Erythroblast (primary cell): ENCODE data around the gene SNX25.

Source experiments
- GATA1 ChIP-seq: IDR thresholded peaks from 2 replicates; pipeline ENCODE4 v1.6.1; 2011; ENCODE audit warnings: low read depth, mild to moderate bottlenecking, control low read depth, low read length, moderate library complexity
- POLR2A ChIP-seq: IDR thresholded peaks from 2 replicates; pipeline ENCODE4 v1.6.1; 2011; ENCODE audit warnings: mild to moderate bottlenecking, low read length

DNA sequence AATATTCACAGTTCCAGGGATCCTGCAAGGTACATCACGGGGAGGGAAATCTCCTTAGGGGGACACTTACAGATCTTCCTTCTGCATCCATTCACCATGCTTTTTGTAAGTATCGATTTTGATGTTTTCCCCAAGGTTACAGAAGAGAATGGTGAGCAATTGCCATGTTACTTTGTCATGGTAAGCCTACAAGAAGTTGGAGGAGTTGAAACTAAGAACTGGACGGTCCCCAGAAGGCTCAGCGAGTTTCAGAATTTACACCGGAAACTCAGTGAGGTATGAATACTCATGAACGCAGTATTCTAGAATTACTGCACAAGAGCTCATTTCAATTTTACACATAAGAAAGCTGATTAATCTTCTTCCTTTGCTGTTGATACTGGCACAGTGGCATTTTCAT is 132.4 kb downstream of the SNX25 start:
- TF ChIP-seq POLR2A, result no peak
- no peak for TF ChIP-seq GATA1
